Endothelial cell of umbilical vein (primary cell): ENCODE results near the gene NAV3. TPM values are rescaled to one million over a fixed set of nuclear protein-coding genes. Genes with fewer than 3 reads are reported as not detected.

ENCODE experiments used
- BruUV-seq: library from RNA; stranded (reverse); fragments of 400-500 nt; replicated peaks from 2 replicates; lab custom pipeline; 2021; lab: Mats Ljungman, UMichigan
- CTCF ChIA-PET: fragments of 300-600, 350-600 bp; sonication (Branson Sonifier 250); formaldehyde crosslinking; loops from one replicate; lab custom pipeline; 2021; ENCODE audit warnings: antibody characterized with exemption, inconsistent platforms; lab: Charles Lee
- POLR2A ChIA-PET: fragments of 300-600, 350-600 bp; sonication (Branson Sonifier 250); formaldehyde crosslinking; loops from one replicate; lab custom pipeline; 2021; ENCODE audit warnings: antibody characterized with exemption, inconsistent platforms; lab: Charles Lee
- DNase-seq: peaks from one replicate; pipeline ENCODE4 v3.0.0-alpha.2; 2011; ENCODE audit warnings: low read depth, low spot score
- FAIRE-seq: peaks from 2 replicates; lab custom pipeline; 2011; peaks lifted over from hg19 to GRCh38; lab: Jason Lieb, UNC
- H2AFZ ChIP-seq: 2 replicates; pipeline ENCODE4 v1.6.0; 2012; ENCODE audit warnings: low read depth, low read length, control low read depth, inconsistent platforms
- H3K27ac ChIP-seq: 2 replicates; pipeline ENCODE4 v1.5.1; 2011; ENCODE audit warnings: low read depth, mild to moderate bottlenecking, control low read depth, low read length, moderate library complexity; ENCODE audit not compliant: insufficient read depth
- H3K27me3 ChIP-seq, 2 experiments: 2 replicates each; pipeline versions ENCODE4 v1.6.0 to v1.6.1; 2011; ENCODE audit warnings: low read length in 2 of 2, mixed read lengths in 1 of 2; ENCODE audit not compliant: control insufficient read depth in 2 of 2, insufficient read depth in 2 of 2
- H3K36me3 ChIP-seq, 2 experiments: 2 replicates in 1 of 2; 3 replicates in 1 of 2; pipeline ENCODE4 v1.5.1; 2011; ENCODE audit warnings: low read length in 2 of 2, mild to moderate bottlenecking in 1 of 2, moderate library complexity in 1 of 2; ENCODE audit not compliant: control insufficient read depth in 2 of 2, insufficient read depth in 2 of 2; ENCODE audit errors: extremely low read depth in 1 of 2
- H3K4me1 ChIP-seq: 3 replicates; pipeline ENCODE4 v1.5.1; 2011; ENCODE audit warnings: mild to moderate bottlenecking, low read length; ENCODE audit not compliant: control insufficient read depth, insufficient read depth; ENCODE audit errors: extremely low read depth
- H3K4me2 ChIP-seq: 2 replicates; pipeline ENCODE4 v1.6.1; 2011; ENCODE audit warnings: low read length, control low read depth, mixed read lengths; ENCODE audit not compliant: insufficient read depth
- H3K4me3 ChIP-seq, 3 experiments: fragments of 200-600 bp in 1 of 3; sonication (generic), shearing (Covaris generic) in 1 of 3; replicated peaks in 1 of 3; 2 replicates each; pipeline ENCODE4 v1.5.1; 2011 to 2016; ENCODE audit warnings: control low read depth in 3 of 3, low read length in 3 of 3, mild to moderate bottlenecking in 2 of 3, inconsistent platforms in 1 of 3, low read depth in 1 of 3, moderate library complexity in 1 of 3; ENCODE audit not compliant: insufficient read depth in 1 of 3
- H3K79me2 ChIP-seq: 2 replicates; pipeline ENCODE4 v1.6.0; 2012; ENCODE audit warnings: low read length, inconsistent platforms; ENCODE audit not compliant: control insufficient read depth, insufficient read depth
- H3K9ac ChIP-seq: replicated peaks from 2 replicates; pipeline ENCODE3; 2011; ENCODE audit warnings: low read length, control low read depth; ENCODE audit not compliant: insufficient read depth; ENCODE audit errors: extremely low read depth
- H3K9me1 ChIP-seq: replicated peaks from 3 replicates; pipeline ENCODE4 v1.6.0; 2011; ENCODE audit warnings: mild to moderate bottlenecking, low read length; ENCODE audit not compliant: control insufficient read depth, insufficient read depth; ENCODE audit errors: extremely low read depth
- H3K9me3 ChIP-seq: replicated peaks from 2 replicates; pipeline ENCODE4 v1.5.1; 2012; ENCODE audit warnings: low read length, inconsistent platforms; ENCODE audit not compliant: control insufficient read depth, insufficient read depth
- H4K20me1 ChIP-seq: replicated peaks from 2 replicates; pipeline ENCODE3; 2011; ENCODE audit warnings: mild to moderate bottlenecking, low read length; ENCODE audit not compliant: control insufficient read depth, insufficient read depth; ENCODE audit errors: extremely low read depth
- EZH2 ChIP-seq: IDR thresholded peaks from 2 replicates; pipeline ENCODE4 v1.6.1; 2012; ENCODE audit warnings: borderline replicate concordance, low read depth, mild to moderate bottlenecking, moderate library complexity, low read length, inconsistent platforms; ENCODE audit not compliant: severe bottlenecking
- FOS ChIP-seq: IDR thresholded peaks from 2 replicates; pipeline ENCODE4 v1.6.1; 2011; ENCODE audit warnings: mild to moderate bottlenecking, low read length, moderate library complexity, borderline replicate concordance; ENCODE audit not compliant: insufficient read depth
- GATA2 ChIP-seq: IDR thresholded peaks from 2 replicates; pipeline ENCODE4 v1.7.0; 2011; ENCODE audit warnings: low read depth, mild to moderate bottlenecking, moderate library complexity, mixed read lengths, low read length; ENCODE audit not compliant: insufficient read length, insufficient read depth
- JUN ChIP-seq: IDR thresholded peaks from 2 replicates; pipeline ENCODE4 v1.6.1; 2011; ENCODE audit warnings: borderline replicate concordance, low read depth; ENCODE audit not compliant: insufficient read length, insufficient read depth
- MYC ChIP-seq: IDR thresholded peaks from one replicate; pipeline ENCODE4 v1.6.1; 2011; ENCODE audit warnings: mild to moderate bottlenecking, low read depth, low read length
- POLR2A ChIP-seq: IDR thresholded peaks from 2 replicates; pipeline ENCODE4 v1.6.1; 2012; ENCODE audit warnings: low read depth, mild to moderate bottlenecking, control low read depth, low read length
- POLR2AphosphoS5 ChIP-seq: IDR thresholded peaks from 2 replicates; pipeline ENCODE4 v1.6.1; 2012; ENCODE audit warnings: low read depth, mild to moderate bottlenecking, control low read depth, low read length, moderate library complexity; ENCODE audit not compliant: insufficient read depth
- dilution Hi-C: fragments of 300-500 bp; cut with MboI; formaldehyde crosslinking; loops from one replicate; pipeline ENCODE4 v1.15.0; 2019; ENCODE audit warnings: low sequenced_read_pairs; ENCODE audit not compliant: extremely low pct_ligation_motif_present
- intact Hi-C: fragments of 100-400 bp; cut with micrococcal nuclease; formaldehyde crosslinking; loops from one replicate; pipeline ENCODE4 v1.10.0; 2022
- polyA plus RNA-seq, 4 experiments: library from polyadenylated mRNA; depleted of rRNA in 3 of 4; stranded (reverse) in 3 of 4; unstranded in 1 of 4; fragments of >200 nt; gene quantifications; 2 replicates each; pipeline versions ENCODE4 v1.2.1 to v1.2.3, GENCODE V29; 2011 to 2012; ENCODE audit warnings: missing spikeins in 1 of 4
- total RNA-seq: library from RNA; stranded (reverse); gene quantifications from 2 replicates; pipeline ENCODE4 v1.2.3, GENCODE V29; 2021
- TF ChIP-seq, protein P1 (sequence below), 2 donors: IDR thresholded peaks; 1 replicate in 1 of 2; 2 replicates in 1 of 2; pipeline ENCODE4 v1.5.1; 2011; ENCODE audit warnings: low read length in 2 of 2, mild to moderate bottlenecking in 2 of 2, moderate library complexity in 2 of 2, control low read depth in 1 of 2, inconsistent platforms in 1 of 2, low read depth in 1 of 2; ENCODE audit not compliant: insufficient read depth in 1 of 2; ENCODE audit errors: extremely low read depth in 1 of 2
- TF ChIP-seq, protein P2 (sequence below): IDR thresholded peaks from 2 replicates; pipeline ENCODE4 v1.6.1; 2011; ENCODE audit not compliant: insufficient read depth, insufficient read length

The NAV3 gene
- total and polyA plus RNA-seq, 2 donors (not counting 3 experiments of a cell fraction or from before 2014, with no cell fraction given), result 6.7 to 40.1 TPM

DNA sequence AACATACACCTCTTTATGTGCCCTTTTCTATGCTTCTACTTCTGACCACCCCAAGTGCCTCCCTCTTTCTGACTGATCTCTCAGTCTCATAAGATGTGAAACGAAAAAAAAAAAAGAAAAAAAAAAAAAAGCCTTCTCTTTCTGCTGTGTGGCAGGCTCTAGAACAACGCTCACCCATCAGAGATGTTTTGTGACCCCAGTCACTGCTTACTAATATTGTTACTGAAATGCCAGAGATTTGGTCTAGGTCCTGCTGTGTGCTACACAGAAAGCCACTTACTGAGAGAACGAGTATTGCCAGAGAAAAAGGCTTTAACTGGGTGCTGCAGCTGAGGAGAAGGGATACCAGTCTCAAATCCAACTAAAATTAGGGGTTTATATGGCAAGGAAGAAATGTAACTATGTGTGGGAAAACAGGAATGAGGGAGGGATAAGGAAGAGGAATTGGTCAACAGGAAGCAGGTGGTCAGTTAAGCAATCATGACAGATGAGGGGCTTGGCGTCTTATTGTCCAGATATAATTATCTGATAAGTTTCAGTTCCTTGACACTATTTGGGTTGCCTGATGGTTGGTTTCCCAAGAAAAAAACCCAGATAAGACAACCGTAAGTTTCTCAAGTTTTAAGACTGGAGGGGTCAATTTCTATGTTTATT, 149.0 kb downstream of the NAV3 start:
- Histone ChIP-seq H3K4me3 (no peak overlapping the region), H3K9me1 (no peaks in the 10 kb centered on the region), H3K27ac (peak overlapping the region; percentile 46), H3K4me2 (peak overlapping the region; percentile 22), H3K9ac (no peak overlapping the region), H3K4me1 (peaks cover 34% of the 10 kb centered on the region), H3K79me2 (peaks cover 47% of the 10 kb centered on the region), H3K27me3 (no peaks in the 10 kb centered on the region), H3K36me3 (peaks cover 0 to 2% of the 10 kb centered on the region in 2 experiments), H4K20me1 (no peaks in the 10 kb centered on the region), H2AFZ (no peak overlapping the region), H3K9me3 (no peaks in the 10 kb centered on the region)
- dilution Hi-C loops, result no loop called here
- ChIA-PET CTCF (interaction anchor here (1.1 kb wide), 1 partner anchor 12 kb away, joined by 3 read pairs; no protein-coding TSS in a partner anchor), POLR2A (no interaction called here)
- intact Hi-C loops, result loop anchor here (2.0 to 5.0 kb wide), 2 partner anchors 39 to 903 kb away; no protein-coding TSS in a partner anchor
- no peak for FAIRE-seq
- TF ChIP-seq POLR2A (no peak), MYC (no peak), FOS (no peak), GATA2 (no peak), POLR2AphosphoS5 (no peak), JUN (no peak), EZH2 (no peak)
- TF ChIP-seq, protein P1, sequence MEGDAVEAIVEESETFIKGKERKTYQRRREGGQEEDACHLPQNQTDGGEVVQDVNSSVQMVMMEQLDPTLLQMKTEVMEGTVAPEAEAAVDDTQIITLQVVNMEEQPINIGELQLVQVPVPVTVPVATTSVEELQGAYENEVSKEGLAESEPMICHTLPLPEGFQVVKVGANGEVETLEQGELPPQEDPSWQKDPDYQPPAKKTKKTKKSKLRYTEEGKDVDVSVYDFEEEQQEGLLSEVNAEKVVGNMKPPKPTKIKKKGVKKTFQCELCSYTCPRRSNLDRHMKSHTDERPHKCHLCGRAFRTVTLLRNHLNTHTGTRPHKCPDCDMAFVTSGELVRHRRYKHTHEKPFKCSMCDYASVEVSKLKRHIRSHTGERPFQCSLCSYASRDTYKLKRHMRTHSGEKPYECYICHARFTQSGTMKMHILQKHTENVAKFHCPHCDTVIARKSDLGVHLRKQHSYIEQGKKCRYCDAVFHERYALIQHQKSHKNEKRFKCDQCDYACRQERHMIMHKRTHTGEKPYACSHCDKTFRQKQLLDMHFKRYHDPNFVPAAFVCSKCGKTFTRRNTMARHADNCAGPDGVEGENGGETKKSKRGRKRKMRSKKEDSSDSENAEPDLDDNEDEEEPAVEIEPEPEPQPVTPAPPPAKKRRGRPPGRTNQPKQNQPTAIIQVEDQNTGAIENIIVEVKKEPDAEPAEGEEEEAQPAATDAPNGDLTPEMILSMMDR (IDR thresholded peaks at IDR 0.05; ENCODE audit: extremely low read depth in 1 of 2, insufficient read depth in 1 of 2, low read depth in 1 of 2, low read length in 2 of 2), result no peak
- TF ChIP-seq, protein P2, sequence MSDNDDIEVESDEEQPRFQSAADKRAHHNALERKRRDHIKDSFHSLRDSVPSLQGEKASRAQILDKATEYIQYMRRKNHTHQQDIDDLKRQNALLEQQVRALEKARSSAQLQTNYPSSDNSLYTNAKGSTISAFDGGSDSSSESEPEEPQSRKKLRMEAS, result no peak
- no peak for DNase-seq
- BruUV-seq, result TSS peak; percentile 72
